Left ventricle myocardium inferior (tissue), 1 donor: ENCODE measurements around the gene GRB7. TPM values are rescaled to one million over a fixed set of nuclear protein-coding genes. Genes with fewer than 3 reads are reported as not detected.

Experiments
- DNase-seq: peaks from one replicate; pipeline ENCODE4 v3.0.0-alpha.2; 2020
- H3K27ac ChIP-seq: fragments of 200-600 bp; replicated peaks from 2 replicates; pipeline ENCODE4 v1.8.0; 2021
- H3K27me3 ChIP-seq: fragments of 200-600 bp; 2 replicates; pipeline ENCODE4 v1.8.0; 2021; ENCODE audit warnings: low read depth
- H3K36me3 ChIP-seq: fragments of 200-600 bp; 2 replicates; pipeline ENCODE4 v1.8.0; 2021
- H3K4me1 ChIP-seq: fragments of 200-600 bp; 2 replicates; pipeline ENCODE4 v1.8.0; 2021
- H3K4me3 ChIP-seq: fragments of 200-600 bp; 2 replicates; pipeline ENCODE4 v1.8.0; 2021; ENCODE audit warnings: mild to moderate bottlenecking, moderate library complexity
- H3K9me3 ChIP-seq: fragments of 200-600 bp; replicated peaks from 2 replicates; pipeline ENCODE4 v1.8.0; 2021
- intact Hi-C: fragments of 100-400 bp; cut with micrococcal nuclease; formaldehyde crosslinking; loops from one replicate; pipeline ENCODE4 v1.11.0; 2022
- total RNA-seq: library from RNA; stranded (reverse); fragmentation: NEBNext Ultra II Directional; extraction: Animal tissue kit (Norgen Biotek cat#: 25700); gene quantifications from one replicate; pipeline ENCODE4 v1.2.1, GENCODE V29; 2021
- TF ChIP-seq, protein P1 (sequence below): fragments of 200-600 bp; IDR thresholded peaks from 2 replicates; pipeline ENCODE4 v1.8.0; 2021; ENCODE audit warnings: antibody characterized with exemption, mild to moderate bottlenecking, borderline replicate concordance
- donor health status: DM: no; HTN: yes; CAD: no; lungs with severe emphysema.

Gene GRB7
- total RNA-seq, 1 donor from 2014 or later: 1.1 TPM

DNA sequence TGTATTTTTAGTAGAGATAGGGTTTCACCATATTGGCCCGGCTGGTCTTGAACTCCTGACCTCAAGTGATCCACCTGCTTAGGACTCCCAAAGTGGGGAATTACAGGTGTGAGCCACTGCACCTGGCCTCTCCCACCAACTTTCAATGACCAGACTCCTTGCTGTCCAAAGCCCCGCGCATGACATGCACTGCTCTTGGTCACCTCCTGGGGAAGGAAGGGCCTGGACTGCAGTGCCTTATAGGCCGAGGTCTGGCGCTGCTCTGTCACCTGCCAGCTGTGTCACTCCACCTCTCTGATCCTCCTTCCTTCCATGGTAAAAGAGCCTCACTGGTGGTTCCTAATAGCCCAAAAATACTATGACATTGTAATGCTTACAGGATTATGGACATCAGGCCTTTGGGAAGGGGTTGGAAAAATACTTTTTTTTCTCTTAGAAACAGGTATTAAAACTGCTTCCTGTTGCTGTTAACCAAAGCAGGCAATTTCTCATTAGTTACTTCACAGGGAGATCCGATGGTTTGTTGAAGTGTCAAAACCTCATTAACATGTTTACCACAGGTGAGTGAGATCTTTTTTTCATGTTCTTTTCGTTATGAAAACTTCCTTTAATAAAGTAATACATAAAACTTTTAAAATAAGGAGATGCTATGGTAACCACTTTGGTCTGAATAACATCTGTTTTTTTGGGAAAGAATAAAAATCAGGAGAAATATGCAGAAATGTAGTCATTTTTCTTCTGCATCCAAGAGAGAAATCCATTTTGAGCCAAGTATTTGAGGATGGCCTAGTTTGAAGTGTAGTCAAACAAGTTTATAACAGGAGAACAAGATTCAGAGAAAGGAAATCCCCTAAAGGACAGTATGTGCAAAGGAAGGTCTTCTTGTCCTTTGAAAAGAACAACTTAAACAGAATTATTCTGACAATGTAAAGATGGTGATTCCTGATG is 35.5 kb downstream of the GRB7 start:
- no peaks in the 10 kb centered on the region for H3K9me3 ChIP-seq
- H3K36me3 ChIP-seq: no peaks in the 10 kb centered on the region
- H3K4me1 ChIP-seq: no peaks in the 10 kb centered on the region
- no peak for DNase-seq
- intact Hi-C loops: no loop called here
- TF ChIP-seq, protein P1, sequence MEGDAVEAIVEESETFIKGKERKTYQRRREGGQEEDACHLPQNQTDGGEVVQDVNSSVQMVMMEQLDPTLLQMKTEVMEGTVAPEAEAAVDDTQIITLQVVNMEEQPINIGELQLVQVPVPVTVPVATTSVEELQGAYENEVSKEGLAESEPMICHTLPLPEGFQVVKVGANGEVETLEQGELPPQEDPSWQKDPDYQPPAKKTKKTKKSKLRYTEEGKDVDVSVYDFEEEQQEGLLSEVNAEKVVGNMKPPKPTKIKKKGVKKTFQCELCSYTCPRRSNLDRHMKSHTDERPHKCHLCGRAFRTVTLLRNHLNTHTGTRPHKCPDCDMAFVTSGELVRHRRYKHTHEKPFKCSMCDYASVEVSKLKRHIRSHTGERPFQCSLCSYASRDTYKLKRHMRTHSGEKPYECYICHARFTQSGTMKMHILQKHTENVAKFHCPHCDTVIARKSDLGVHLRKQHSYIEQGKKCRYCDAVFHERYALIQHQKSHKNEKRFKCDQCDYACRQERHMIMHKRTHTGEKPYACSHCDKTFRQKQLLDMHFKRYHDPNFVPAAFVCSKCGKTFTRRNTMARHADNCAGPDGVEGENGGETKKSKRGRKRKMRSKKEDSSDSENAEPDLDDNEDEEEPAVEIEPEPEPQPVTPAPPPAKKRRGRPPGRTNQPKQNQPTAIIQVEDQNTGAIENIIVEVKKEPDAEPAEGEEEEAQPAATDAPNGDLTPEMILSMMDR: no peak
- H3K27me3 ChIP-seq: peaks cover 65% of the 10 kb centered on the region
- H3K27ac ChIP-seq: no peak overlapping the region
- no peak overlapping the region for H3K4me3 ChIP-seq

DNA sequence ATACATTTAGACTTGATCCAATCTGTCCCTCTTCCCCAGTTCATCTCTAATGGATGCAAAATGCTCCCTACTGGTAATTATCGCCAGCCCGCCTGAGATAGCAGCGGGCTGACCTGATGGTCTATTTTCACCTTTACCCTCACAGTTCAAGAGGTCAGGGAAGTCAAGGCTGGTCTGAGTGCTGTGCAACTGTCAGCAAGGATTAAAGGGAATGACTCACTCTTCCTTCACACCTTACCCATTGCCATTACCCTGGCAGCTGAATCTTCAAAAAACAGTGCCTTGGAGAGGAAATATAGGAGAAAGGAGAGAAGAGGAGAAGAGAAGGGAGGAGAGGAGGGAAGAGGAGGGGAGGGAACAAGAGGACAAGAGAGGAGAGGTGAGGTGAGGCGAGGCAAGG is 36.3 kb downstream of the GRB7 start:
- peaks cover 73% of the 10 kb centered on the region for H3K27me3 ChIP-seq
- no peaks in the 10 kb centered on the region for H3K36me3 ChIP-seq
- no peak for DNase-seq
- TF ChIP-seq, protein P1: no peak
- H3K27ac ChIP-seq: no peak overlapping the region
- intact Hi-C loops: no loop called here
- no peaks in the 10 kb centered on the region for H3K9me3 ChIP-seq
- no peaks in the 10 kb centered on the region for H3K4me1 ChIP-seq
- no peak overlapping the region for H3K4me3 ChIP-seq

DNA sequence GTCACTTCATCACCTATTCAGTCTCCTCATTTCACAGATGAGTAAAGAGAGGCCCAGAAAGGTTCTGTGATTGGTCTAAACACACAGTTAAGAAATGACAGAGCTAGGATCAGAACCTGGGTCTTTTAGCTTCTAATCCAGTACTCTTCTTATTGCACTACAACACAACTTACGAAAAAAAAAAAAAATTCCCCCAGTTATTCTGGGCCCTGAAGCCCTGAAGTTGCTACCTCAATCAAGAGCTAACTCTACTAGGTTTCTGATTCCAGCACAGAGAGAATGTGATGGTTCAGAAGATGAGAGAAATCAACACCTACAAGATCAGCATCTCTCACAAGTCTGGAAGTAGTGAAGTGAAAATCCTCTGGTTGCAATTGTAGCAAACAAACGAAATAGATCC is 37.3 kb downstream of the GRB7 start:
- H3K27ac ChIP-seq: no peak overlapping the region
- H3K9me3 ChIP-seq: no peaks in the 10 kb centered on the region
- TF ChIP-seq, protein P1: no peak
- H3K36me3 ChIP-seq: no peaks in the 10 kb centered on the region
- no peaks in the 10 kb centered on the region for H3K4me1 ChIP-seq
- no peak overlapping the region for H3K4me3 ChIP-seq
- DNase-seq: no peak
- intact Hi-C loops: no loop called here
- peaks cover 83% of the 10 kb centered on the region for H3K27me3 ChIP-seq

DNA sequence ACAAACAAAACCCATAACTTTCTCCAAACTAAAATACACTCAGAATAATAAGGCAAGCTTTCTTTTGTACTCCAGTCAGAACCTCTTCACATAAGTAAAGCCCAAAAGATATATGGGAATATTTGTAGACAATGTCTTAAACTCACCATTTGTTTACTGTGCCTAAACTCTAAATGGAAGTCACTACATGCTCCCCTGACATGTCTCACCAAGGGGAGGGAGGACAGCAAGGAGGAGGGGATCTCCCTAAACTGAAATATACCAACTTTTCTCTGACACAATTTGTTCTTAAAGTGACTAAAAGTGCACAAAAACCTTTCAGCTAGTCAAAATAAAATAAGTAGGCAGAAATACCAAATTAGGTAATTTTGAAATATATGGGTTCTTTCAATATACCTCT is 38.5 kb downstream of the GRB7 start:
- Histone ChIP-seq H3K27ac (no peak overlapping the region), H3K4me3 (no peak overlapping the region), H3K27me3 (peaks cover 95% of the 10 kb centered on the region), H3K9me3 (no peaks in the 10 kb centered on the region), H3K36me3 (no peaks in the 10 kb centered on the region), H3K4me1 (no peaks in the 10 kb centered on the region)
- intact Hi-C loops: no loop called here
- no peak for DNase-seq
- TF ChIP-seq, protein P1: no peak

DNA sequence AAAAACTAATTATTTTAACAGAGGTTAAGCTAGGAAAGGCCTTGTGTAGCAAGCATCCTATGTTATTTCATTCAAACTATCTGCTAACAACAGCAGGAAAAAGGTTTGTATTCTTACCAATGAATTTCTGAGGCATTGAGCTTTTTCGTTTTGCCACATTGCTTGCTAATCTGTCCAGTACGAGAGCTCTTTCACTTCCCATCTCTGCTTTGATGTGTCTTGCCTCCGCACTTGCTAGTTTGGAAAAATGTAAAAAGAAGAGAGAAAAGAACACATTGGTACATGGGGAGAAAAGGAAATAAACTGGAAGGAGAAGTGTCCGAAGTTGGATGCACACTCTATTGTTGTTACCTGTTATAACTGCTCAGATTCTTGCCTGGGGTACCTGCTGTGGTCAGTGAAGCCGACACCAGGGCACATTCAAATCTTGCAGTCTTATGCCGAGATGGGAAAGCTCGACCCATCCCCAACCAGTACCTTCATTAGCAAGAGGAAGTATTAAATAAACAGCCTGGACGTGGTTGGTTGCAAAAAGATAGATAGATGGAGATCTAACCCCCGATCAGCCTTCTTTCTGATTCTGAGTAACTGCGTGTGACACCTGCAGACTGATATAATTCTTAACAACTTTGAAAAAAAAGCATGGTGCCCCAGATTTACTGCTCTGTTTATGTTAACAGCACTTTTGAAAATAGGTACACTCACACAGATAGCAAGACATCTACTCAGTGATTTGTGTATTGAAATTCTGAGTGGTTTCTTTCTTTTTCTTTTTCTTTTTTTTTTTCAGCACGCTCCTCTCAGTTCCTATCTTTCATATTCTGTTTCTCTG is 40.0 kb downstream of the GRB7 start:
- DNase-seq: no peak
- H3K4me3 ChIP-seq: no peak overlapping the region
- peaks cover 97% of the 10 kb centered on the region for H3K27me3 ChIP-seq

More for the DNA sequence above, 40.0 kb downstream of the GRB7 start:
- TF ChIP-seq, protein P1: no peak
- H3K4me1 ChIP-seq: peaks cover 4% of the 10 kb centered on the region
- no peaks in the 10 kb centered on the region for H3K36me3 ChIP-seq
- H3K9me3 ChIP-seq: no peaks in the 10 kb centered on the region
- H3K27ac ChIP-seq: no peak overlapping the region
- intact Hi-C loops: no loop called here
